CD4-positive, alpha-beta T cell treated with Interleukin-10 for 1 hour (primary cell): ENCODE results near the gene SLC2A3.
A peak's percentile ranks its signal among the peaks of the same experiment; 100 is the strongest.
"Not testable (repeated sequence)": the region's sequence is repeated elsewhere in the genome, so short reads cannot be mapped to it uniquely, and the experiment has no call there.

Source experiments
- DNase-seq: peaks from one replicate; pipeline ENCODE4 v3.0.0-alpha.2; 2020

Gene SLC2A3

DNA sequence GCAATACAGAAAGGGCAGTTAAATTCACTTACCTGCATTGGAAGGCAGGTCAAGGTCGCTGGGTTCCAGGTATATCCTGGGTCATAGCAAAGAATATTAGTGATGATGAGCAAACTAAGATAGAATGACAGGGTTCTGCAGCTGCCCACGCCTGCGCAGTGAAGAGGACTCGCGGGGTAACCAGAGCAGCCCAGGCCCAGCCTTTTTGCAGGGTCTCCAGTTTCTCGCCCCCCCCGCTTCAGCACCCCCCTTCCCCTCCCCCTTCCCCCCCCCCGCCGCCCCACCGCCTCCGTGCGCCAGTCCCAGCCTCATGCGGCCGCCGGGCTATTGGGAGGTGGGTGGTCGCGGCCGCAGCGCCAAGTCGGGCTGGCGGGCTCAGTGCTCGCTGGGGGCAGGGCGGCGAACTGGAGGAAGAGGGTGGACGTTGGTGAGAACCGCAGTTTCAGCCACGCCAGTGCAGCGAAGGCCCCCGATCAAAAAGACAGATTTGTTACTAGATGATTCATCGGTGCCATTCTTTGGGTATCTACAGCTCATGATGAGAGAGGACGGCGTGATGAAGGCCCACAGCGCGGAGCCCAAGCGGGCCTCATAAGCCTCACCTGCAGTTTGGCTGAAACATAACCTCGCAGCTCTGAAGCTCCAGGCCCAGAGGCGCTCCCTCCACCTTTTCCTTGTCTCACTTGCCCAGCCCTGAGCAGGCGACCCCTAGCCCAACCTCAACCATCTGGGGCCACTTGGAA lies 20.2 kb downstream of the SLC2A3 start:
- peak; percentile 47 for DNase-seq

DNA sequence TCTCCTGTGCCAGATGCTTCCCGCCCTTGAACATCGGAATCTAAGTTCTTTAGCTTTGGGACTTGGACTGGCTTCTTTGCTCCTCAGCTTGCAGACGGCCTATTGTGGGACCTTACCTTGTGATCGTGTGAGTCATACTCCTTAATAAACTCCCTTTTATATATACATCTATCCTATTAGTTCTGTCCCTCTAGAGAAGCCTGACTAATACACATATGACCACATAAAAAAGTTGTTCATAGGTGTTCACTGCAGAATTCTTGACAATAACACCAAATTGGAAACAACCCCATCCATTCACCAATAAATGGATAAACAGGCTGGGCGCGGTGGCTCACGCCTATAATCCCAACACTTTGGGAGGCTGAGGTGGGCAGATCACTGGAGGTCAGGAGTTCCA lies 25.9 kb downstream of the SLC2A3 start:
- DNase-seq = not testable (repeated sequence)

DNA sequence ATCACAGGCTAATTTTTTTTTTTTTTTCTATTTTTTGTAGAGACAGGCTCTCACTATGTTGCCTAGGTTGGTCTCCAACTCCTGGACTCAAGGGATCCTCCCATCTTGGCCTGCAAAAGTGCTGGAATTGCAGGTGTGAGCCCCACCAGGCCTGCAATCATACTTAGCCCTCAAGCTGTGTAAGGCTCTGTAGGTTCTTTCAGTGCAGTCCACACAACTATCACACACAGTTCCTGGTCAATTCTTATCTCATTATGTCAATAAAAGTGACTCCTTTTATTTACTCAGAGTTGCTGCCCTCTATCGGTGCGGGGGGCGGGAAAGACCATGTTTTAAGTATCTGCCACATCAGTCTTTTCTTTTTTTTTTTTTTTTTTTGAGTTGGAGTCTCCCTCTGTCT lies 29.0 kb downstream of the SLC2A3 start:
- peak; percentile 19 for DNase-seq

DNA sequence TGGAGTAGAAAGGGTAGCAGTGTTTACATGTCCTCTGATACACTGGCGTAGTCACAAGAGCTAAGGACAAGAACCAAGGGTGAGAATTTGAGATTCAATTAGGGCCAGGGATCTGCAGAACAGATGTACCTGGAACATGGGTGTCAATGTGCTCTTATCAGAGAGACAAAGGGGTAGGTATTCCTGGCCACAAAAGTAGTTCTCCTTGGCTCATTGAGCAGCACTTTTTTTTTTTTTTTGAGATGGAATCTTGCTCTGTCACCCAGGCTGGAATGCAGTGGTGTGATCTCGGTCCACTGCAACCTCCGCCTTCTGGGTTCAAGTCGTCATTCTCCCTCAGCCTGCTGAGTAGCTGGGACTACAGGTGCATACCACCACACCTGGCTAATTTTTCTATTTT lies 29.7 kb downstream of the SLC2A3 start:
- not testable (repeated sequence) for DNase-seq

DNA sequence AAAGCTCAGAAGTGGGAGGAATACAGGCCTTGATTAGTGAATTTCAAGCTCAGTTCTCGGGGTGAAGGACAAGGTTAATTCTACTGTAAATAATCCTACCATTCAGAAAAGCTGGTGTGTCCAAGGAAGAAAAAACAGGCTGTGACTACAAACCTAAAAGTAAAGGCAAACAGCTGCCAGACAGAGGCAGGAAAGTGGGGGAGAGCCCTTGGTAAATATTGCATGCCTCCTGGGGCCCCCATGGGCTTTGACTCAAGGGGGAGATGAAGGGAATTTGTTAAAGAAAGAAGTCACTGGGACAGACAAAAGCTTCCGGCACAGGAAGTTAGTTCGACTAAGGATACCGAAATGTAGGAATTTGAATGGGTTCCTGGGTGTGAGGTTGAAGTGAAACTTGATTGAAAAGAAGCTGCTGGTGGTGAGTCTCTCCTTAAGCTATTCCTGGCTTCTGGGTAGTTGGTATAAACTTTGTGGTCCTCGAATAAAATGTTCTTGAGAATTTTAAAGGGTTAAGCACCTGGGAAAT lies 30.3 kb downstream of the SLC2A3 start:
- not testable (repeated sequence) for DNase-seq

DNA sequence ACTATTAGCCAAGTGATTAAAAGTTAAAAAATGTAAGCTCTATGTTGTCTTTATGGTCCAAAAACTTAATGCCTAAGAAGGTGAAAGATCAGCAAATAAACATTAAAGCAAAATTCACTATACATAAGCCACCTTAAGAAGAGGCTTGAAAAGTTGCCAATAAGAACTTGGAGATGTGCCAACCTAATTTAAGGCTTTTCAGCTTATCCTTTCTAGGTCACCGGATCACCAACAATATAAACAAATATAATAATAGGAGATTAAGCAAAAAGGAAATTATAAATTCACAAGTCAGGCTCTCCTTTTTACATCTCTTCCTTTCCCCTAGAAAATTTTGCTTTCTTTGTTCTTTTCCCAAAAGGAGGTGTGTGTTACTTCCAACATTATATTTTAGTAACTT lies 30.9 kb downstream of the SLC2A3 start:
- DNase-seq = no peak

GRCh38 chr12:7902416-7902815 lies 33.6 kb downstream of the SLC2A3 start:
- not testable (repeated sequence) for DNase-seq

DNA sequence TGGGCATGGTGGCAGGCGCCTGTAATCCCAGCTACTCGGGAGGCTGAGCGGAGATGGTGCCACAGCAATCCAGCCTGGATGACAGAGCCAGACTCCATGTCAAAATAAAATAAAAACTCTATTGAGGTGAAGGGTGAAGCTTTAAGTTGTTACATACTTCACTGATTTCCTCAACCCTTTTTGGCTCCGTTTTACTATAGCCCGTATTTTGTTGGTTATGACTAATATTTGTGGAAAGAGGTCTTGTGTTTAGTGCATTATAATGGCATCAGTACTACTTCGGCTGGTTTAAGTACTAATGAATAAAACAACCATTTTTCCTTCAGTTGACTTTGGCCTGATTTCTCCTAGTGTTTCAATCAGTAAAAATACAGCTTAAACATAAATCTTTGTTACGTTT lies 36.2 kb downstream of the SLC2A3 start:
- no peak for DNase-seq

DNA sequence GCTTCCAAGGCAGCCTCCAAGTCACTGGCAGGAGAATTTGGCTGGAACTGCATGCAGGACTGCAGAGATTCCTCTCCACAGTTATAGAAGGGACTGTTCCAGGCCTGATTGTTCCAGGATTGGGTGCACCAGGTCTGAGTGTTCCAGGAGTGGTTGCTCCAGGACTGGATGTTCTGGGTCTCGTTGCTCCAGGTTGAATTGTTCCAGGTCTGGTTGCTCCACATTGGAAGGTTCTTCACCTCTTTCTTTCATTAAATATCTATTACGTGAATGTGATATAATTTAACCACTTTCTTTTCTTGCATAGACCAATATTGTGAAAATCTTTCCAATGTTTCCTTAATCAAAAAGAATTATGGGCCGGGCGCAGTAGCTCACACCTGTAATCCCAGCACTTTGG lies 39.3 kb downstream of the SLC2A3 start:
- not testable (repeated sequence) for DNase-seq

DNA sequence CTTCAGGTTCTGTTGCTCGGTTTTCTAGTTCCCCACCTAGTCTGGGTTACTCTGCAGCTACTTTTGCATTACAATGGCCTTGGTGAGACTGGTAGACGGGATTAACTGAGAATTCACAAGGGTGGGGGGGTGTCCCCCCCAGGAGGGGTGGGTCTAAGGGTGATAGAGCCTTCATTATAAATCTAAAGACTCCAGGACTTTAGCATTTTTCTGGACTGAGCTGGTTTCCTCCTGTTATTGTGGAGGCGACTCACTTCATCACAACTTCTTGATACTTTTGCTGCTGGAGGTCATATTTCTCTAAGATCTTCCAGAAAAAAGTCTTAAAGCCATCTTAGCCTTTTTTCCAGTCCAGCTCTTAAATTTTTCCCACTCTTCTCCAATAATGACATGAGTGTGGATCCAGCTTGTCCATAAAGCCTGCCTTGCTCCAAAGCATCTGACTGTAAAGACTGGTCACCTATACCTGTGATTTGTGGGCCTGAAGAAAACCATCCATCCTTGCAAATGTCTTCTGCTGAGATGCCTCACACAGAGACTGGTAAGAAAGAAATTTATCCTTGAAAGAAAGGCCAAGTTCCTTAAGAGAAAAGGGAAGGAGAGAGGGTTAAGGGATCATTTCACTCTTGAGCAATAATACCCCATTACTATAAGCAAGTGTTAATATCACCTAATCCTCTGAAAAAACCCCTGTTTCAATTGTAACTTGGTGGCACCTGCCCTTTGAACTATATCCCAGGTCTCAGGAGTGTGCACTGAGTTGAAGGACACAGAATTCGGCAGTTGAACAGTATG lies 43.6 kb downstream of the SLC2A3 start:
- DNase-seq = no peak

GRCh38 chr12:7884689-7885088 lies 51.3 kb downstream of the SLC2A3 start:
- no peak for DNase-seq

- DNase-seq = not testable (repeated sequence)
Measured at GRCh38 chr12:7881736-7882120, 54.3 kb downstream of the SLC2A3 start.

DNA sequence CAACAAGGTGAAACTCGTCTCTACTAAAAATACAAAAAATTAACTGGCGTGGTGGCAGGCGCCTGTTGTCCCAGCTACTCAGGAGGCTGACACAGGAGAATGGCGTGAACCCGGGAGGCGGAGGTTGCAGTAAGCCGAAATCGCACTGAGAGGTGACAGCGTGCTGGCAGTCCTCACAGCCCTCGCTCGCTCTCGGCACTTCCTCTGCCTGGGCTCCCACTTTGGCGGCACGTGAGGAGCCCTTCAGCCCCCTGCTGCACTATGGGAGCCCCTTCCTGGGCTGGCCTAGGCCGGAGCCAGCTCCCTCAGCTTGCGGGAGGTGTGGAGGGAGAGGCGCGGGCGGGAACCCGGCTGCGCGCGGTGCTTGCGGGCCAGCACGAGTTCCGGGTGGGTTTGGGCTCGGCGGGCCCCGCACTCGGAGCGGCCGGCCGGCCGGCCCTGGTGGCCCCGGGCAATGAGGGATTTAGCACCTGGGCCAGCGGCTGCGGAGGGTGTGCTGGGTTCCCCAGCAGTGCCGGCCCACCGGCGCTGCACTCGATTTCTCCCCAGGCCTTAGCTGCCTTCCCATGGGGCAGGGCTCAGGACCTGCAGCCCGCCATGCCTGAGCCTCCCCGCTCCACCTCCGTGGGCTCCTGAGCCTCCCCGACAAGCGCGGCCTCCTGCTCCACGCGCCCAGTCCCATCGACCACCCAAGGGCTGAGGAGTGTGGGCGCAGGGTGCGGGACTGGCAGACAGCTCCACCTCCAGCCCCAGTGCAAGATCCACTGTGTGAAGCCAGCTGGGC lies 54.8 kb downstream of the SLC2A3 start:
- not testable (repeated sequence) for DNase-seq

DNA sequence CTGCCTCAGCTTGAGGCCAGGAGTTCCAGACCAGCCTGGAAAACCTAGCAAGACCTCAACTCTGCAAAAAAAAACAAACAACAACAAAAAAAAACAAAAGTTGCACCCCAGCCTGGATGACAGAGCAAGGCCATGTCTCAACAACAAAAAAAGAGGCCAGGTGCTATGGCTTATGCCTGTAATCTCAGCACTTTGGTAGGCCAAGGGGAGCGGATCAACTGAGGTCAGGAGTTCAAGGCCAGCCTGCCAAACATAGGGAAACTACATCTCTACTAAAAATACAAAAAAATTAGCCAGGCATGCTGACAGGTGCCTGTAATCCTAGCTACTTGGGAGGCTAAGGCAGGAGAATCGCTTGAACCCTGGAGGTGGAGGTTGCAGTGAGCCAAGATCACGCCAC lies 56.7 kb downstream of the SLC2A3 start:
- no peak for DNase-seq

DNA sequence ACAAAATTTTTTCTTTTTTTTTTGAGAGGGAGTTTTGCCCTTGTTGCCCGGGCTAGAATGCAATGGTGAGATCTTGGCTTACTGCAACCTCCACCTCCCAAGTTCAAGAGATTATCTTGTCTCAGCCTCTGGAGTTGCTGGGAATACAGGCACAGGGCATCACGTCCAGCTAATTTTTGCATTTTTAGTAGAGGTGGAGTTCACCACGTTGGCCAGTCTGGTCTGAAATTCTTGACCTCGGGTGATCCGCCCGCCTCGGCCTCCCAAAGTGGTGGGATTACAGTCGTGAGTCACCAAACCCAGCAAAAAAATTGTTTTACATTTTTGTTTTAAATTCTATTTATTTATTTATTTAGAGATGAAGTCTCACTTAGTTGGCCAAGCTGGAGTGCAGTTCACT lies 58.6 kb downstream of the SLC2A3 start:
- no peak for DNase-seq

DNA sequence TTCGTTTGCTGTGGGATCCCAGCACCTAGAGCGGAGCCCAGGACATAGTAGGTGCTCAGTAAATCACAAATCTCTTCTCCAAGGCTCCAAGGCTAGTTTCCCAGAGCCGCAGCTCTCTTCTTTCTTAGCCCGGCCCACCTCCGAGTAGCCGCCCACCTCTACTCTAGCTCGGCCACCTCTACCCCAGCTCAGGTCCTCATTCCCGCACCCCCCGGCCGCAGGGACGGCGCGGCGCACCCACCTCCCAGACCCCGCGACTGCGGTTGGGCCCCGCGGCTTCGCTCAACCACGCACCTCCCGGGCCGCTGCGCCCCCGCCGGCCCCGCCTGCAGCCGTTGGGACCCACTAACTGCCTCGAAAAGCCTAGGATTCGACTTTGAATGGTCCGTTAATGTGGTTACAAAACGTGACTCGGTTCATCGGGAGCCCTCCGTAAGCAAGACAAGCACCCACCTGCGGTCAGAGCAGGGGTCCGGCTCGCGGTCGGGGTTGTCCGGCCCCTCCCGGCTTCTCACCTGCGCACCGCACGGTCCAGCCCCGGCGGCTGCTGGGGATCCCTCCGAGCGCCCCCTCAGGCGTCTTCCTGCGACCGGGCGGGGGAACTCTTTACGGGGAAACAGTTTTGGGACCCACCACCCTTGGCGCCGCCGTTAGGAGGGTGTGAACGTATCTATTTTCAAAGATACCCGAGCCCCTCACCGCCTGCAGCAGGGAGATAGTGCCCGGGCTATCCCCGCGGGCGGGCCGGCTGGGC lies 63.2 kb downstream of the SLC2A3 start, which contains the start of gene SLC2A14:
SLC2A14 (minus strand) TSS at position 350 of the 754 bp plus-strand sequence. CDS start 3,035 bp downstream, outside the sequence.
- no peak for DNase-seq

GRCh38 chr12:7870335-7870734 lies 65.7 kb downstream of the SLC2A3 start:
- DNase-seq = no peak
